HepG2 (cell line): ENCODE measurements around the gene ABCB9. TPM values are rescaled to one million over a fixed set of nuclear protein-coding genes. Genes with fewer than 3 reads are reported as not detected.

Experiments
- ATAC-seq: fragments of 200-7000 bp; cut with Tn5 transposase; 3 replicates; pipeline ENCODE4 v1.9.1; 2020; ENCODE audit warnings: mild to moderate bottlenecking, moderate library complexity
- Bru-seq: library from RNA; stranded (reverse); fragments of 400-500 nt; gene quantifications from one replicate; lab custom pipeline; 2021; lab: Mats Ljungman, UMichigan
- BruChase-seq, 2 experiments: library from RNA; stranded (reverse); fragments of 400-500 nt; gene quantifications; one replicate each; lab custom pipeline; 2021; lab: Mats Ljungman, UMichigan
- BruUV-seq: library from RNA; stranded (reverse); fragments of 400-500 nt; replicated peaks from 2 replicates; lab custom pipeline; 2021; lab: Mats Ljungman, UMichigan
- CTCF ChIA-PET: fragments of 300-600 bp; formaldehyde crosslinking; extraction: SDS; loops from one replicate; lab custom pipeline; 2021; ENCODE audit warnings: low total read pairs, inconsistent platforms, low intra/inter-chr PET ratio; lab: Yijun Ruan, JAX
- POLR2A ChIA-PET: fragments of 350-600 bp; sonication (Branson Sonifier 250); formaldehyde crosslinking; loops from one replicate; lab custom pipeline; 2020; ENCODE audit warnings: antibody characterized with exemption, inconsistent platforms; lab: Yijun Ruan, JAX
- DNase-seq: peaks from one replicate; pipeline ENCODE4 v3.0.0-alpha.2; 2015; ENCODE audit warnings: low spot score
- FAIRE-seq: peaks from 3 replicates; lab custom pipeline; 2011; peaks lifted over from hg19 to GRCh38; lab: Jason Lieb, UNC
- H2AFZ ChIP-seq: one replicate; pipeline ENCODE4 v1.6.1; 2011; ENCODE audit warnings: low read length, inconsistent platforms
- H3K27ac ChIP-seq: fragments of 300-600 bp; 3 replicates; pipeline ENCODE4 v1.8.0; 2011; ENCODE audit warnings: mixed run types, mild to moderate bottlenecking, mixed read lengths, low read length, inconsistent platforms; ENCODE audit not compliant: insufficient read depth; ENCODE audit errors: extremely low read length
- H3K27me3 ChIP-seq, 2 experiments: fragments of 200-600 bp in 1 of 2; 2 replicates in 1 of 2; 3 replicates in 1 of 2; pipeline versions ENCODE4 v1.6.0 to v1.8.0; 2011; ENCODE audit warnings: low read length in 2 of 2, mild to moderate bottlenecking in 2 of 2, moderate library complexity in 2 of 2, inconsistent platforms in 1 of 2; ENCODE audit not compliant: insufficient read depth in 2 of 2, control insufficient read depth in 1 of 2
- H3K36me3 ChIP-seq, 2 experiments: fragments of 200-600 bp in 1 of 2; replicated peaks in 1 of 2; 2 replicates in 1 of 2; 3 replicates in 1 of 2; pipeline versions ENCODE4 v1.5.1 to v1.8.0; 2011; ENCODE audit warnings: low read length in 2 of 2, inconsistent platforms in 1 of 2; ENCODE audit not compliant: insufficient read depth in 2 of 2, control insufficient read depth in 1 of 2
- H3K4me1 ChIP-seq: 2 replicates; pipeline ENCODE4 v1.5.1; 2012; ENCODE audit warnings: low read length, inconsistent platforms; ENCODE audit not compliant: insufficient read depth
- H3K4me2 ChIP-seq: 2 replicates; pipeline ENCODE4 v1.6.0; 2011; ENCODE audit warnings: low read depth, low read length, inconsistent platforms
- H3K4me3 ChIP-seq, 3 experiments: fragments of 200-600 bp in 1 of 3; sonication (generic), shearing (Covaris generic) in 1 of 3; replicated peaks in 1 of 3; 2 replicates each; pipeline ENCODE4 v1.5.1; 2011 to 2016; ENCODE audit warnings: low read length in 3 of 3, inconsistent platforms in 2 of 3, low read depth in 2 of 3, mild to moderate bottlenecking in 2 of 3, control low read depth in 1 of 3, mixed read lengths in 1 of 3; ENCODE audit not compliant: insufficient read depth in 1 of 3
- H3K79me2 ChIP-seq: one replicate; pipeline ENCODE4 v1.6.1; 2011; ENCODE audit warnings: low read length, inconsistent platforms; ENCODE audit not compliant: insufficient read depth
- H3K9ac ChIP-seq: 2 replicates; pipeline ENCODE4 v1.6.0; 2011; ENCODE audit warnings: mild to moderate bottlenecking, low read depth, low read length, inconsistent platforms; ENCODE audit not compliant: insufficient read depth
- H3K9me3 ChIP-seq: 2 replicates; pipeline ENCODE4 v1.5.1; 2012; ENCODE audit warnings: mild to moderate bottlenecking, low read length
- H4K20me1 ChIP-seq: 2 replicates; pipeline ENCODE4 v1.6.0; 2011; ENCODE audit warnings: inconsistent platforms, mild to moderate bottlenecking, low read length, moderate library complexity; ENCODE audit not compliant: insufficient read depth
- ATF1 ChIP-seq: IDR thresholded peaks from 2 replicates; pipeline ENCODE4 v1.6.1; 2016; ENCODE audit warnings: mild to moderate bottlenecking, control low read depth
- FOXA3 ChIP-seq: IDR thresholded peaks from 2 replicates; pipeline ENCODE4 v1.6.1; 2016; ENCODE audit warnings: missing genetic modification reagents, missing compliant biosample characterization
- FOXP1 ChIP-seq, 2 experiments: fragments of 450-650 bp in 1 of 2; IDR thresholded peaks; 2 replicates each; pipeline ENCODE4 v1.6.1; 2017 to 2018; ENCODE audit warnings: antibody characterized with exemption in 1 of 2
- RBM22 ChIP-seq: fragments of 200-400 bp; formaldehyde crosslinking; optimal IDR thresholded peaks from 2 replicates; pipeline ENCODE3; 2017; ENCODE audit warnings: mild to moderate bottlenecking, low read length, moderate library complexity
- ZNF234 ChIP-seq: sonication (generic); formaldehyde crosslinking; conservative IDR thresholded peaks from 2 replicates; pipeline ENCODE4 v1.5.1; 2020; ENCODE audit warnings: mild to moderate bottlenecking, missing genetic modification reagents
- ZNF274 ChIP-seq: sonication (generic); formaldehyde crosslinking; IDR thresholded peaks from 2 replicates; pipeline ENCODE4 v1.5.1; 2020; ENCODE audit warnings: mild to moderate bottlenecking, missing genetic modification reagents
- ZNF3 ChIP-seq: IDR thresholded peaks from 2 replicates; pipeline ENCODE4 v1.7.0; 2017; ENCODE audit warnings: inconsistent platforms
- WGBS: methylation state at CpG from one replicate; pipeline ENCODE4 v1.1.6; 2017; ENCODE audit warnings: low lambda C conversion rate; 5-methylcytosine and 5-hydroxymethylcytosine counted together
- in situ Hi-C: cut with HindIII; loops from 2 replicates; pipeline ENCODE4 v1.10.0; 2017; ENCODE audit warnings: low pct_unique_long_range_greater_than_20kb; ENCODE audit not compliant: extremely low pct_ligation_motif_present
- intact Hi-C: fragments of 100-400 bp; cut with micrococcal nuclease; formaldehyde crosslinking; loops from one replicate; pipeline ENCODE4 v1.10.0; 2022; ENCODE audit not compliant: unreplicated experiment
- long read RNA-seq, 2 experiments: library from RNA in 1 of 2; library from polyadenylated mRNA in 1 of 2; stranded (forward) in 1 of 2; unstranded in 1 of 2; transcript quantifications; one replicate each; pipeline ENCODE4 v2.0.0, GENCODE V29; 2019 to 2022
- polyA minus RNA-seq, 3 experiments: library from RNA; depleted of rRNA, polyadenylated mRNA; stranded (reverse); fragments of >200 nt; gene quantifications; 2 replicates each; pipeline ENCODE4 v1.2.3, GENCODE V29; 2011; ENCODE audit warnings: low replicate concordance in 1 of 3
- polyA plus RNA-seq, 8 experiments: library from polyadenylated mRNA; depleted of rRNA in 3 of 8; stranded (reverse) in 7 of 8; unstranded in 1 of 8; fragments of >200 nt; fragmentation: Illumina TruSeq in 4 of 8; extraction: Trizol in 4 of 8; gene quantifications; 2 replicates each; pipeline versions ENCODE4 v1.2.1 to v1.2.3, GENCODE V29; 2011 to 2016; ENCODE audit warnings: low read depth in 4 of 8, missing spikeins in 1 of 8, mixed read lengths in 1 of 8; ENCODE audit not compliant: insufficient read depth in 1 of 8
- total RNA-seq, 5 experiments: library from RNA; depleted of rRNA; stranded (reverse); fragments of >200 nt; fragmentation: Illumina TruSeq; extraction: Trizol; gene quantifications; 2 replicates each; pipeline ENCODE4 v1.2.3, GENCODE V29; 2016; ENCODE audit warnings: low read depth in 1 of 5
- TF ChIP-seq, protein P1 (sequence below): sonication (generic); formaldehyde crosslinking; IDR thresholded peaks from 2 replicates; pipeline ENCODE4 v1.5.0; 2020; ENCODE audit warnings: missing genetic modification reagents
- TF ChIP-seq, protein P2 (sequence below): sonication (generic); formaldehyde crosslinking; IDR thresholded peaks from 2 replicates; pipeline ENCODE4 v1.4.0; 2020; ENCODE audit warnings: missing genetic modification reagents, borderline replicate concordance

ABCB9 gene
- 3.4 and 6.0 TPM in 2 replicates for total RNA-seq (2016; rRNA removed; fragmentation: Illumina TruSeq; extraction: Trizol)
- total RNA-seq (2016; cell fraction: cytosol; rRNA removed; fragmentation: Illumina TruSeq; extraction: Trizol; ENCODE audit: low read depth): 2.0 and 2.1 TPM in 2 replicates
- 3.8 and 6.2 TPM in 2 replicates for total RNA-seq (2016; cell fraction: insoluble cytoplasmic fraction; rRNA removed; fragmentation: Illumina TruSeq; extraction: Trizol)
- total RNA-seq (2016; cell fraction: membrane; rRNA removed; fragmentation: Illumina TruSeq; extraction: Trizol): 4.2 and 4.6 TPM in 2 replicates
- 7.6 and 8.0 TPM in 2 replicates for total RNA-seq (2016; cell fraction: nucleus; rRNA removed; fragmentation: Illumina TruSeq; extraction: Trizol)
- 4.8 and 5.1 TPM in 2 replicates for polyA plus RNA-seq (2011; rRNA removed)
- polyA plus RNA-seq (2011; cell fraction: cytosol; rRNA removed): 2.5 and 4.1 TPM in 2 replicates
- 9.9 and 12.0 TPM in 2 replicates for polyA plus RNA-seq (2011; cell fraction: nucleus; rRNA removed)
- polyA plus RNA-seq (2012): 2.4 and 3.6 TPM in 2 replicates
- 0.78 and 1.3 TPM in 2 replicates for polyA plus RNA-seq (2016; cell fraction: cytosol; fragmentation: Illumina TruSeq; extraction: Trizol; ENCODE audit: low read depth)
- polyA plus RNA-seq (2016; cell fraction: insoluble cytoplasmic fraction; fragmentation: Illumina TruSeq; extraction: Trizol; ENCODE audit: low read depth): 2.3 and 4.0 TPM in 2 replicates
- polyA plus RNA-seq (2016; cell fraction: membrane; fragmentation: Illumina TruSeq; extraction: Trizol; ENCODE audit: low read depth): 1.7 and 2.1 TPM in 2 replicates
- polyA plus RNA-seq (2016; cell fraction: nucleus; fragmentation: Illumina TruSeq; extraction: Trizol; ENCODE audit: insufficient read depth, low read depth): 12.6 and 14.0 TPM in 2 replicates
- 16.7 and 18.1 TPM in 2 replicates for polyA minus RNA-seq (2011; rRNA and poly(A)+ RNA removed; ENCODE audit: low replicate concordance)
- polyA minus RNA-seq (2011; cell fraction: cytosol; rRNA and poly(A)+ RNA removed): 4.4 and 4.7 TPM in 2 replicates
- polyA minus RNA-seq (2011; cell fraction: nucleus; rRNA and poly(A)+ RNA removed): 9.8 and 10.9 TPM in 2 replicates
- percentile 41 among the genes with signal in this experiment for Bru-seq, nascent RNA
- BruChase-seq, experiment 1, labeled RNA remaining after a 6-hour chase: percentile 42 among the genes with signal in this experiment
- percentile 42 among the genes with signal in this experiment for BruChase-seq, experiment 2, labeled RNA remaining after a 2-hour chase
- long read RNA-seq, experiment 1, partial matches to known transcripts: 1 of 4 reads
- long read RNA-seq, experiment 1, other reads (novel, unspliced or antisense): 0 of 4 reads
- long read RNA-seq, experiment 2, partial matches to known transcripts: 6 of 13 reads
- long read RNA-seq, experiment 2, other reads (novel, unspliced or antisense): 5 of 13 reads

DNA sequence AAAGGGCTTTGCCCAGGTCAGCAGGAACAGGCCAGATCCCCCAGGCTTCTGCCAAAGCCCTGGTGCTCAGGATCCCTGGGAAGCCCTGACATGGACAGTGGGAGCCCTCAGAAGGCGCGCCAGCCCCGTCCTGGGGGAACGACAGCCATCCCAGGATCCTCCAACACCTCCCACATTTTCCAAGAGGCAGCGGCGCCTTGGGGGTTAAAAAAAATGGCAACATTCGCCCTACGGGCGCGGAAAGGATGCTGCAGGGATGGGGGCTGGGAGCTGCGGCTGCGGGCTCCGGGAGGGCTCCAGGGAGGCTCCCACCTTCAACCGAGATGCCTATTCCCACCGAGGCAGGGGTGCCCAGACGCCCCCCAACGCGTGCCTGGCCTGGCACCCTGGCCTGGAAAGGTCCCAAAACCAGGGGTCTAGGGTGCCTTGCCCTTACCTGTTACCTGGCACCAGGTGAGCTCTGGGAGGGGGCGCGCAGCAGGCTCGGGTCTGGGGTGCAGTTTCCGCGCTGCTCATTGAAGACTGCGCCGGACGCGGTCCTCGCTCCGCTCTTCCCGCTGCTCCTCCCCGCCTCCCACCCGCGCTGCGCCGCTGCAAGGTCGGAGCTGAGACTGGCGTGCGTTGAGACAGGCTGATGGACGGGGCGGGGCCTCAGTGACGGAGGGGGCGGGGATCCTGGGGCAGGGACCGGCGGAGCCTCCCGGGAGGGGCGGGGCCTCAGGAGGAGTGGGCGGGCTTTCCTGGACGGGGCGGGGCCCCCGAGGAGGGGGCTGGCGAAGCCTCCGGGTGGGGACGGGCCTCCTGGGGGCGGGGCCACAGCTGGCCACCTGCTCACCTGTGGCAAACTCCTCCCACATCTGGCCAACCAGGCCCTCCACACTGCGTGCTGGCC is at the start of gene ABCB9:
Gene ABCB9 (minus strand): TSS at position 613 of the 892 bp plus-strand sequence. CDS start 6,228 bp downstream, outside the sequence.
- H3K9me3 ChIP-seq: no peaks in the 10 kb centered on the region
- H3K4me2 ChIP-seq: peak within 1 kb of the TSS; percentile 98
- peak within 1 kb of the TSS; percentile 74 to 82 (median 82) for H3K4me3 ChIP-seq
- WGBS: 1% methylated on average over 10 of the region's 55 CpGs
- H3K27me3 ChIP-seq: no peaks in the 10 kb centered on the region
- H3K27ac ChIP-seq: no peak within 1 kb of the TSS
- peak within 1 kb of the TSS; percentile 54 for H3K9ac ChIP-seq
- ATAC-seq (peak; percentile 88), DNase-seq (peak; percentile 85), FAIRE-seq (peak; percentile 40)
- ChIA-PET CTCF (no interaction called here), POLR2A (interaction anchor here (0.6 to 3.7 kb wide), 8 partner anchors 9 to 399 kb away, joined by 3 to 43 read pairs (median 4); partner anchors contain the start of genes MPHOSPH9, MTRFR, OGFOD2 and SBNO1)
- in situ Hi-C loops: no loop called here
- H4K20me1 ChIP-seq: no peaks in the 10 kb centered on the region
- no peaks in the 10 kb centered on the region for H3K79me2 ChIP-seq
- H2AFZ ChIP-seq: peak within 1 kb of the TSS; percentile 56
- TSS peak; percentile 49 for BruUV-seq
- intact Hi-C loops: loop anchor here (5.0 kb wide), 1 partner anchor 266 kb away; the partner anchor contains the start of genes MPHOSPH9 and MTRFR
- peaks cover 53% of the 10 kb centered on the region for H3K4me1 ChIP-seq
- H3K36me3 ChIP-seq: no peaks in the 10 kb centered on the region
- TF ChIP-seq ZNF234 (CRISPR knock-in tag) (no peak), RBM22 (no peak), ZNF274 (no peak), ATF1 (no peak), FOXA3 (no peak), FOXP1 (IDR thresholded peaks at IDR 0.05) (no peak), FOXP1 (CRISPR knock-in tag; IDR thresholded peaks at IDR 0.05) (no peak), ZNF3 (CRISPR knock-in tag) (no peak)
- TF ChIP-seq, protein P1, sequence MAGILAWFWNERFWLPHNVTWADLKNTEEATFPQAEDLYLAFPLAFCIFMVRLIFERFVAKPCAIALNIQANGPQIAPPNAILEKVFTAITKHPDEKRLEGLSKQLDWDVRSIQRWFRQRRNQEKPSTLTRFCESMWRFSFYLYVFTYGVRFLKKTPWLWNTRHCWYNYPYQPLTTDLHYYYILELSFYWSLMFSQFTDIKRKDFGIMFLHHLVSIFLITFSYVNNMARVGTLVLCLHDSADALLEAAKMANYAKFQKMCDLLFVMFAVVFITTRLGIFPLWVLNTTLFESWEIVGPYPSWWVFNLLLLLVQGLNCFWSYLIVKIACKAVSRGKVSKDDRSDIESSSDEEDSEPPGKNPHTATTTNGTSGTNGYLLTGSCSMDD (CRISPR knock-in tag): no peak
- TF ChIP-seq, protein P2, sequence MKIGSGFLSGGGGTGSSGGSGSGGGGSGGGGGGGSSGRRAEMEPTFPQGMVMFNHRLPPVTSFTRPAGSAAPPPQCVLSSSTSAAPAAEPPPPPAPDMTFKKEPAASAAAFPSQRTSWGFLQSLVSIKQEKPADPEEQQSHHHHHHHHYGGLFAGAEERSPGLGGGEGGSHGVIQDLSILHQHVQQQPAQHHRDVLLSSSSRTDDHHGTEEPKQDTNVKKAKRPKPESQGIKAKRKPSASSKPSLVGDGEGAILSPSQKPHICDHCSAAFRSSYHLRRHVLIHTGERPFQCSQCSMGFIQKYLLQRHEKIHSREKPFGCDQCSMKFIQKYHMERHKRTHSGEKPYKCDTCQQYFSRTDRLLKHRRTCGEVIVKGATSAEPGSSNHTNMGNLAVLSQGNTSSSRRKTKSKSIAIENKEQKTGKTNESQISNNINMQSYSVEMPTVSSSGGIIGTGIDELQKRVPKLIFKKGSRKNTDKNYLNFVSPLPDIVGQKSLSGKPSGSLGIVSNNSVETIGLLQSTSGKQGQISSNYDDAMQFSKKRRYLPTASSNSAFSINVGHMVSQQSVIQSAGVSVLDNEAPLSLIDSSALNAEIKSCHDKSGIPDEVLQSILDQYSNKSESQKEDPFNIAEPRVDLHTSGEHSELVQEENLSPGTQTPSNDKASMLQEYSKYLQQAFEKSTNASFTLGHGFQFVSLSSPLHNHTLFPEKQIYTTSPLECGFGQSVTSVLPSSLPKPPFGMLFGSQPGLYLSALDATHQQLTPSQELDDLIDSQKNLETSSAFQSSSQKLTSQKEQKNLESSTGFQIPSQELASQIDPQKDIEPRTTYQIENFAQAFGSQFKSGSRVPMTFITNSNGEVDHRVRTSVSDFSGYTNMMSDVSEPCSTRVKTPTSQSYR (CRISPR knock-in tag): peak; percentile 33; the same call in 1 of the 2 replicates
